Measurements from ENCODE around the gene USP32.
"Not testable (repeated sequence)": the region's sequence is repeated elsewhere in the genome, so short reads cannot be mapped to it uniquely, and the experiment has no call there.

Gene USP32

GRCh38 chr17:60240290-60240689 lies 151.6 kb downstream of the USP32 start:
- no peak for DNase-seq (ENCODE audit: low read depth in 2 of 2)

DNA sequence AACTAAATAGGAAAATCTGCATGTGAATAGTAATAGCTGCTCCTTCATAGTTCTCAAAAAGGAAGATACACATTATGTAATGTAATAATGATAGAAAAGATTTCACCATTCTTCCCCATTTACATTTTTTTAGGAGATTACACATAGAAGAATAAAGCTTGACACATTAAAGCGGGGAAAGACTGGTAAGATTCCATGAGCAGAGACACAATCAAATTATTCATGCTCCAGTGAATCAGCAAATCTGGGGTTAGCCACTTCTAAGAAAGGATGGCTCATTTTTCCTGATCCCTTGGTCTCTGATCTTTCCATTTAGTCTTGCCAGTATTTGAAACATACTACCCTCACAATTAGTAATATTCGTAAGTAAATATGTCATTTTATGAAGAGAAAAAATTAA lies 160.2 kb downstream of the USP32 start:
- no peak for DNase-seq (ENCODE audit: low read depth in 2 of 2)

GRCh38 chr17:60231234-60231633 lies 160.7 kb downstream of the USP32 start:
- DNase-seq (ENCODE audit: low read depth in 2 of 2): no peak

GRCh38 chr17:60230358-60230757 lies 161.6 kb downstream of the USP32 start:
- DNase-seq (ENCODE audit: low read depth in 2 of 2): no peak

DNA sequence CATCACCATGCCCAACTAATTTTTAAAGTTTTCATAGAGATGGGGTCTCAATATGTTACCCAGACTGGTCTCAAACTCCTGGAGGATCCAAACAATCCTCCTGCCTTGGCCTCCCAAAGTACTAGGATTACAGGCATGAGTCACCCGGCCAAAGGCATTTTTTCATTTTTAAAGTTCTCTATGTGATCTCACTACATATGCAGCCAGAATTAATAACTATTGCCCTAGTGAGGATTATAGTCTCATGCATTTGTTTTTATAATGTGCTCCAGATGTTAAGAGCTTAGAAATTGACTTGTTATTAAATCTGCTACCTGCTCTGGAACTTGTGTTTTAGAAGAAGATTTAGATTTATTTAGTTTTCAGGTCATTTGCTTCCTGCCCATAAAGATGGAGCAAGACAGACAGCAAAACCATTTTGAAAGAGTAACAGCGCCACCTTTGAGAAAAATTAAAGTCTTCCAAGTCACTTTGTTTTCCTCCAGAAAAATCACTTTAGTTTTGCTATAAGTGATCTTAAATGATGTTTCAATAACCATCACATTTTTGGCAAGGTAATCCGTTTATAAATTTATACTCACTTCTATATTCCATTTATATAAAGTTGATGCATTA lies 162.6 kb downstream of the USP32 start:
- no peak for DNase-seq (ENCODE audit: low read depth in 2 of 2)

- DNase-seq (ENCODE audit: low read depth in 2 of 2): not testable (repeated sequence)
Measured at GRCh38 chr17:60227276-60227675, 164.7 kb downstream of the USP32 start.

GRCh38 chr17:60224064-60224463 lies 167.9 kb downstream of the USP32 start:
- DNase-seq (ENCODE audit: low read depth in 2 of 2): no peak

DNA sequence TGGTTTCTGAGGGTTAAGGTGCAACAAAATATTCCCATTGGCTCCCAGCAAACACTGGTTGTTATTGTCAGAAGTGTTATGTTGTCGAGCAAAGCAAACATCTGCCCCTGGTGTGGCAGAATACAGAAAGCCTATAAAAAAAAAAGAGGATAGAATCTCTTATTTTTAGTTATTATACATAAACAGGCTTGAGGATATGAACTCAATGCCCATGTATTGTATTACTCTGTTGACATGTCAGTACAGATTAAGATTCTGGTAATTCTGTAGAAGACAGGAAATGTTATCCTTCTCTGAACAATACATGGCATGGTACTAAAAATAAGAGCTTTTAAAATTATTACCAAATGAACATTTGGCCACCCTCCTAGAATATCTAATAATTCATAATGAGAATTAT lies 168.5 kb downstream of the USP32 start:
- no peak for DNase-seq (ENCODE audit: low read depth in 2 of 2)

- not testable (repeated sequence) for DNase-seq (ENCODE audit: low read depth in 2 of 2)
Measured at GRCh38 chr17:60218774-60219173, 173.2 kb downstream of the USP32 start.

DNA sequence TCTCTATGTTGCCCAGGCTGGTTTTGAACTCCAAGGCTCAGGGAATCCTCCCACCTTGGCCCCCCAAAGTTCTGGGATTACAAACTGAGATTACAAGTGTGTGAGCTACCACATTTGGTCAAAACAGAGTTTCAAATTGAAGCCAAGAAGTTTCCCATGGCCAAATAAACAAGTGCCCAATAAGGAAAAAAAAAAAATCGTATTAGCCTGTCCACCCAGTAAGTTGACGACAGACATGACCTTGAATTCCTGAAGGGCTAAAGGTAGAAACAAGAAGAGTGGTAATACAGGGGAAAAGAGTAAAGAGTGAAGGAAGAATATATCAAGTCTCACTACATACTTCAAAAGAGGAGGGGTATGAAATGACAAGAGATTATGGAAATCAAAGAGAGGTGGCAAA lies 176.0 kb downstream of the USP32 start:
- DNase-seq (ENCODE audit: low read depth in 2 of 2): not testable (repeated sequence)

- DNase-seq (ENCODE audit: low read depth in 2 of 2): not testable (repeated sequence)
Measured at GRCh38 chr17:60211282-60211681, 180.7 kb downstream of the USP32 start.

DNA sequence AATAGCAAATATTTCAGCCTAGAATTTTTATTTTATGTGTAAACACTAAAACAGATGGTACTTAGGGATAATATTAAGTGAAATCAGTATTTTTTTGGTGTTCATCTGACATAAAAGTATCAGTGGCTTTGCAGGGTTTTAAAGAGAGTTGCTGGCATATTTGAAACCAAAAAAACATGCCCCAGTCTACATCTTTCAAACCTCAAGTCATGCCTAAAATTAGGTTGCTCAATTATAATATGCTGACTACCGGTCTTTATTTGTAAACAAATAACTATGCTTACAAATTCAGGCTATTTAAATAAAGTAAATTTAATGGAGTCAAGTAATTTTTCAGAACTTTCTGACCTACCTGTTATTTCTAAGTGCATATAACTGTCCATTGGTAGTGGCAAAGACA lies 183.6 kb downstream of the USP32 start:
- not testable (repeated sequence) for DNase-seq (ENCODE audit: low read depth in 2 of 2)

DNA sequence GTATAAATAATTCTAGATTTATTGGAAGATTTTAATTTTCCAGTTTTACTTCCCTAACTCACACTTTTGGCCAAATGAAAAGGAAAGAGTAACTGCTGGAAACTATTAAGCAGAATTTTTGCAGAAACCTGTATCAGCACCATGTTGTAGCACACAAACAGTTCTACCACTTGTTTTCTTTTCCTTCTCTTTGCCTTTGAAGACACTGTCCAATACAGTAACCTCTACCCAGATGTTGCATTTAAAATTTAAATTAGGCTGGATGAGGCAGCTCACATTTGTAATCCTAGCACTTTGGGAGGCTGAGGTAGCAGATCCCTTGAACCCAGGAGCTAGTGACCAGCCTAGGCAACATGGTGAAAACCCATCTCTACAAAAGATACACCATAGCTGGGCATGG lies 186.2 kb downstream of the USP32 start:
- DNase-seq (ENCODE audit: low read depth in 2 of 2): not testable (repeated sequence)

- not testable (repeated sequence) for DNase-seq (ENCODE audit: low read depth in 2 of 2)
Measured at GRCh38 chr17:60198630-60199029, 193.3 kb downstream of the USP32 start.

DNA sequence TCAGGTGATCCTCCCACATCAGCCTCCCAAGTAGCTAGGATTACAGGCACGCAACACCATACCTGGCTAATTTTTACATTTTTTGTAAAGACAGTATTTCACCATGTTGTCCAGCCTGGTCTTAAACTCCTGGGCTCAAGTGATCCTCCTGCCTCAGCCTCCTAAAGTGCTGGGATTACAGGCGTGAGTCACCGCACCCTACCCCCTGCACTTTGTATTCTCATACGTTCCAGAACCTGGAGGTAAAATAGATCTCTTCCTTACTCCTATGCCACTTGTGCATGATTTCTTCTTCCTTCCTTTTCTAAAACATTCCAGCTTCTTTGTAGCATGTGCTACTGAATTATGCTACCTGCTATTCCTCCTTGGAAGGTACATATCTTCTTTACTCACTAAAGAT lies 197.8 kb downstream of the USP32 start:
- not testable (repeated sequence) for DNase-seq (ENCODE audit: low read depth in 2 of 2)

- no peak for DNase-seq (ENCODE audit: low read depth in 2 of 2)
Measured at GRCh38 chr17:60193482-60193881, 198.5 kb downstream of the USP32 start.

- not testable (repeated sequence) for DNase-seq (ENCODE audit: low read depth in 2 of 2)
Measured at GRCh38 chr17:60193032-60193431, 198.9 kb downstream of the USP32 start.

DNA sequence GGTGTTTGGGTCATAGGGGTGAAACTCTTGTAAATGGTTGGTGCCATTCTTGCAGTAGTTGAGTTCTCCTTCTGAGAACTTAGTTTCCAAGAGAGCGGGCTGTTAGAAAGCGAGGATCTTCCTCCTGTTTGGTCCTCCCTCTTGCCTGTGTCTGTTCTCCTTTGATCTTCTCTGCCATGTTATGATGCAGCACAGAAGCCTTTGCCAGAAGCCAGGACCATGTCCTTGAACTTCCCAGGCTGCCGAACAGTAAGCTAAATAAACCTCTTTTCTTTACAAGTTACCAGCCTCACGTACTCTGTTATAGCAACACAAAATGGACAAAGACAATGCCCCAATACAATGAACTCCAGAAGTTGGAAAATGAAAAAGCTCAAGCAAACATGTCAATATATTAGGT lies 201.9 kb downstream of the USP32 start:
- DNase-seq (ENCODE audit: low read depth in 2 of 2): not testable (repeated sequence)

- DNase-seq (ENCODE audit: low read depth in 2 of 2): no peak
Measured at GRCh38 chr17:60188759-60189158, 203.2 kb downstream of the USP32 start.

DNA sequence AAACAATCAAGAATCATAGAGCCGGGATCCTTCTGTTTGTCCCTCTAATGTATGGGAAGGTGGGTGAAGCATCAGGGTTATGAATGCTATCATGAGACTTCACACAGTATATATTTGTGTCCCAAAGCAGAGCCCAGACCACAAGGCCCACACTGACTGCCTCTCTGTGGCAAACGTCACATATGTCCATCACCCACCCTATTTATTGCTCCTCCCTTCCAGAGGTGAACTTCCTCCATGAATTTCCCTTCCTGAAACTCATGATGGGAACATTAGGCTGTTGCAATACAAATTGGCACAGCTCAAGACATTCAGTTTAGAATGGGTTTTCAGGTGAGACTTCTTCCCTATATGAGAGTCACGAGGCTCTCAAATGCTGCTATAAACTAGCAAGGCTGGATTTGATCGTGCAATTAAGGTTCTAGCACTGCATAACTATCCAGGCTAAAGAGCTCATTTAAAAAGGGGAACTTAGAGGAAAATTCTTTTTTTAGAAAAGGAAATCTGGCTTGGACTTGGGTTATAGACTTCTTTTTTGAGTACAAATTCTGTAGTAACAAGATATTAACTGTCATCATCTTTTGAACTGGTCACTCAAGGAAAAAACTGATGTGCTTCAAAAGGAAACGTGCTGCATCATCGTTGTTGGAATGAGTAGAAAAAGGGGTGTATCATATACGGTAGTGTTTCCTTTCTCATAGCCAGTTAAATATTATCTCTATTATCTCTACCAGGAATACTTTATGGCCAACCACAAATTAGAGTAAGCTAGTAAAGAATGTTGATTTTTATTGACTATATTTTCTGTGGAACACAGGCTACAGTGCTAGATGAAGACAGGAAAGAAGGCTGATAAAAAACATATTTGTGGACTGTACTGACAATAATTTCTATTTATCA lies 204.8 kb downstream of the USP32 start:
- DNase-seq (ENCODE audit: low read depth in 2 of 2): not testable (repeated sequence)

DNA sequence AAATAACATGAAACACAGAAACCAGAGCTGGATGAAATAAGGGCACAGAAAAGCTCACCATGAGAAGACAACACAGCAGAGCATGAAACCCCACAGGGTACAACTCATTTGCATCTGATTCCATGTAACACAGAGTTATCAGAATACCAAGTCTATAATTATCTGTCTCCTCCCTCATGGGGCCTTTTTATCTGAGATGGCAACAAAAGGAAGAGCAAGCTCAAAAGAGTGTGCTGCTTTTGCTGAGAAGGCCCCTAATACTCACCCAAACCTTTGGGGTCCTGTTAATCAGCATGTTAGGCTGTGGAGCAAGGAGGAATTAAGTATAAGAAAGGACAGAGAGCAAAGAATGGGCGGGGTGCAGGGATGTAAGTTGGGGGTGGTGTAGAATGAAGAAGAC lies 205.6 kb downstream of the USP32 start:
- not testable (repeated sequence) for DNase-seq (ENCODE audit: low read depth in 2 of 2)

DNA sequence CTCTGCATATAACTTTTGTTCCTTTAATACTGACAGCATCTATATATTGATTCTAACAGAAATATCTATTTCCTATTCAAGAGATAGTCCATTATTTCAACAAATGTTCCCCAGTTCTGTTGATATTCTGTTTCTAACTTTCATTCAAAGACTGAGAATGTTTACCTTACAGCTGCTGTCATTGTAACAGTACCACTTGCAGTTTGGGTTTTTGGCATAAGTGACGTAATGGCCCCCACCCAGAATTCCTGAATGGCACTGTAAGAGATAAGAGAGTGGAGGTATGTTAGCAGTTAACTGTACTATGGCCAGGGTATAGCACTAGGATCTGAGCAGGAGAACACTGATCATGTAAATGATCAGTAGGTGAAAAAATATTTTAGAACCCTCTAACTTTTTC lies 211.6 kb downstream of the USP32 start:
- not testable (repeated sequence) for DNase-seq (ENCODE audit: low read depth in 2 of 2)

DNA sequence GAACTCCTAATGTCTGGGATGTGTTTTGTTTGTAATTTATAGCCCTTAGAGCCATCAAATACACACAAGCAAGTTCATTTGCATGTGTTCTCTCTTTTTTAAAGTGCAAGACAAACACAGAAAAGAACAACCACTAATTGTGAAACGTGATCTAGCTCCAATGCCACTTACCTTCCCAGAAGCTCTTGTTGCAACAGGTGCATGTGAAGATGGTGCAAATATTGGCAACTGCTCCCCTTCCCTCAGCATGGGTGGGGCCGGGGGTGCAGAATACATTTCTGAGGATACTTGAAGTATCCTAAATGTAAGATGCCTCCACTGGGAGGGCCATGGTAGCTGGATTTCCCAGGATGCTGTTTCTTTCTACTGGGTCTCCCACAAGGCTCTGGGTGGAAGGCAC lies 213.8 kb downstream of the USP32 start:
- not testable (repeated sequence) for DNase-seq (ENCODE audit: low read depth in 2 of 2)
